ENCODE results near the gene KRT7.
"Not testable (repeated sequence)": the region's sequence is repeated elsewhere in the genome, so short reads cannot be mapped to it uniquely, and the experiment has no call there.

KRT7 gene

GRCh38 chr12:52290483-52291134, 57.6 kb downstream of the KRT7 start:
- H3K4me2 ChIP-seq (ENCODE audit: low read length); H3K27ac ChIP-seq (ENCODE audit: low read depth, low read length); H3K79me2 ChIP-seq (ENCODE audit: control insufficient read depth, insufficient read depth, low read length); H3K4me1 ChIP-seq (ENCODE audit: control insufficient read depth, low read depth, low read length); H3K36me3 ChIP-seq (ENCODE audit: control insufficient read depth, insufficient read depth, low read length); H3K23ac ChIP-seq (ENCODE audit: low read length); H2AK5ac ChIP-seq (ENCODE audit: low read length); H2BK15ac ChIP-seq (replicated peaks; ENCODE audit: low read depth); H4K8ac ChIP-seq (ENCODE audit: low read depth, low read length); H2BK120ac ChIP-seq (ENCODE audit: low read depth, low read length); H3K9ac ChIP-seq (ENCODE audit: low read length); H3K79me1 ChIP-seq (ENCODE audit: low read length); H4K5ac ChIP-seq (ENCODE audit: low read length); DNase-seq; H3K27me3 ChIP-seq (ENCODE audit: insufficient read depth, low read length, poor library complexity); H3K4me3 ChIP-seq (ENCODE audit: low read length); H2BK5ac ChIP-seq (ENCODE audit: low read length); H3K56ac ChIP-seq (ENCODE audit: low read length); H3K4ac ChIP-seq (ENCODE audit: low read depth, low read length); H3K18ac ChIP-seq (ENCODE audit: low read length): not testable (repeated sequence)
- WGBS (ENCODE audit: extremely low coverage, insufficient coverage, low lambda C conversion rate), result no CpG with 5 or more reads among the region's 5 CpGs

- Histone ChIP-seq H3K4me3 (ENCODE audit: low read length) (no peak within 1 kb of the TSS), H3K27ac (ENCODE audit: low read depth, low read length) (no peak within 1 kb of the TSS), H3K56ac (ENCODE audit: low read length) (no peak within 1 kb of the TSS), H3K36me3 (ENCODE audit: control insufficient read depth, insufficient read depth, low read length) (no peaks in the 10 kb centered on the region), H3K4ac (ENCODE audit: low read depth, low read length) (no peak within 1 kb of the TSS), H3K79me1 (ENCODE audit: low read length) (no peaks in the 10 kb centered on the region), H3K23ac (ENCODE audit: low read length) (no peak within 1 kb of the TSS), H3K4me2 (ENCODE audit: low read length) (no peak within 1 kb of the TSS), H2BK15ac (replicated peaks; ENCODE audit: low read depth) (no peak within 1 kb of the TSS), H3K27me3 (ENCODE audit: insufficient read depth, low read length, poor library complexity) (no peaks in the 10 kb centered on the region), H3K4me1 (ENCODE audit: control insufficient read depth, low read depth, low read length) (no peaks in the 10 kb centered on the region), H2BK5ac (ENCODE audit: low read length) (no peak within 1 kb of the TSS), H2AK5ac (ENCODE audit: low read length) (no peak within 1 kb of the TSS), H3K79me2 (ENCODE audit: control insufficient read depth, insufficient read depth, low read length) (no peaks in the 10 kb centered on the region), H3K18ac (ENCODE audit: low read length) (no peak within 1 kb of the TSS), H3K9ac (ENCODE audit: low read length) (no peak within 1 kb of the TSS), H2BK120ac (ENCODE audit: low read depth, low read length) (no peak within 1 kb of the TSS), H4K5ac (ENCODE audit: low read length) (no peak within 1 kb of the TSS), H4K8ac (ENCODE audit: low read depth, low read length) (no peak within 1 kb of the TSS)
- WGBS (ENCODE audit: extremely low coverage, insufficient coverage, low lambda C conversion rate), result no CpG with 5 or more reads among the region's 32 CpGs
- DNase-seq, result no peak
Measured at GRCh38 chr12:52291267-52291935, 58.4 kb downstream of the KRT7 start, which contains the start of gene KRT81. Gene KRT81, minus strand, starts transcription at chr12:52291534. Its CDS starts 69 bp downstream, at chr12:52291465.

DNA sequence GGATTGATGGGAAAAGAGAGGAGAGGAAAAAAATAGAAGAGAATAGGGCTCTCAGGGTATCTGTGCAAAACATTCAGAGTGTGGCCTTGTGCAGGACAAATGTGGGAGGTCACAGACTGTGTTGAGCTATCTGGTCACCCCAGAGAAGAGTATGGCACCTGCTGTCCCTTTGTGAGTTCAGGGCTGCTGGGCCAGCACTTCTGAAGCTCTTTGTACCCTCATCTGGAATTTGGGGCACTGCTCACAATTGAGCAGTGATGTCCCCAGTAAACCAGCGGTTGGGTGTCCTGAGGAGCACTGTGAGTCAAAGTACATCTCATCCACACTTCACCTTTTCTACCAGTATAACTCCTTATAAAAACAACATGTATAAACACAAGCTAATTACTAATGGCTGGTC, 60.9 kb downstream of the KRT7 start:
- no peak overlapping the region for H2BK5ac ChIP-seq (ENCODE audit: low read length)
- H2BK120ac ChIP-seq (ENCODE audit: low read depth, low read length), result no peak overlapping the region
- H4K5ac ChIP-seq (ENCODE audit: low read length), result no peak overlapping the region
- no peak overlapping the region for H3K9ac ChIP-seq (ENCODE audit: low read length)
- H3K18ac ChIP-seq (ENCODE audit: low read length), result no peak overlapping the region
- H2AK5ac ChIP-seq (ENCODE audit: low read length), result no peak overlapping the region
- H3K4me2 ChIP-seq (ENCODE audit: low read length), result no peak overlapping the region
- H3K27me3 ChIP-seq (ENCODE audit: insufficient read depth, low read length, poor library complexity), result no peaks in the 10 kb centered on the region
- no peak overlapping the region for H3K56ac ChIP-seq (ENCODE audit: low read length)
- H3K79me1 ChIP-seq (ENCODE audit: low read length), result no peaks in the 10 kb centered on the region
- no peaks in the 10 kb centered on the region for H3K36me3 ChIP-seq (ENCODE audit: control insufficient read depth, insufficient read depth, low read length)
- H3K4me3 ChIP-seq (ENCODE audit: low read length), result no peak overlapping the region
- no peak overlapping the region for H3K23ac ChIP-seq (ENCODE audit: low read length)
- no peak overlapping the region for H2BK15ac ChIP-seq (replicated peaks; ENCODE audit: low read depth)
- no peak for DNase-seq
- no peak overlapping the region for H3K4ac ChIP-seq (ENCODE audit: low read depth, low read length)
- H4K8ac ChIP-seq (ENCODE audit: low read depth, low read length), result no peak overlapping the region
- no peaks in the 10 kb centered on the region for H3K79me2 ChIP-seq (ENCODE audit: control insufficient read depth, insufficient read depth, low read length)
- H3K27ac ChIP-seq (ENCODE audit: low read depth, low read length), result no peak overlapping the region
- no peaks in the 10 kb centered on the region for H3K4me1 ChIP-seq (ENCODE audit: control insufficient read depth, low read depth, low read length)
- no CpG with 5 or more reads among the region's 1 CpG for WGBS (ENCODE audit: extremely low coverage, insufficient coverage, low lambda C conversion rate)

DNA sequence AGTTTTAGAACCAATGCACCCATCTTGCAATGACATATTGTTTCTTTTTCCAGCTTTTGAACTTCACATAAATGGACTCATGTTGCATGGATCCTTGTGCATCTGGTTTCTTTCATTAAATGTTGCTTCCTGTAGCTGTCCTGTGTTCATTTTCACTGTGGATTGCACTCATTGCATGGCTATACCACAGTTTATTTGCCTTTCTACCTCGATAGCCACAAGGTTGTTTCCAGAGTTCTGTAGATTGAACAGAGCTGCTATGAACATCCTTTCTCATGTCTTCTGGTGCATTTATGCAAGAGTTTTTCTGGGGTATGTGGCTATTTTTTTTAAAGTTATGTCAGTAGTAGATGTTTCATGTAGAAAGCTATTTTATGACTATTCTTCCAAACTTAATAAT, 61.8 kb downstream of the KRT7 start:
- Histone ChIP-seq H3K18ac (ENCODE audit: low read length) (no peak overlapping the region), H3K27me3 (ENCODE audit: insufficient read depth, low read length, poor library complexity) (no peaks in the 10 kb centered on the region), H4K5ac (ENCODE audit: low read length) (no peak overlapping the region), H3K23ac (ENCODE audit: low read length) (no peak overlapping the region), H3K56ac (ENCODE audit: low read length) (no peak overlapping the region), H3K79me2 (ENCODE audit: control insufficient read depth, insufficient read depth, low read length) (no peaks in the 10 kb centered on the region), H2BK15ac (replicated peaks; ENCODE audit: low read depth) (no peak overlapping the region), H2AK5ac (ENCODE audit: low read length) (no peak overlapping the region), H3K9ac (ENCODE audit: low read length) (no peak overlapping the region), H3K36me3 (ENCODE audit: control insufficient read depth, insufficient read depth, low read length) (no peaks in the 10 kb centered on the region), H3K79me1 (ENCODE audit: low read length) (no peaks in the 10 kb centered on the region), H2BK120ac (ENCODE audit: low read depth, low read length) (no peak overlapping the region), H3K4me1 (ENCODE audit: control insufficient read depth, low read depth, low read length) (no peaks in the 10 kb centered on the region), H3K4me3 (ENCODE audit: low read length) (no peak overlapping the region), H3K4me2 (ENCODE audit: low read length) (no peak overlapping the region), H2BK5ac (ENCODE audit: low read length) (no peak overlapping the region), H4K8ac (ENCODE audit: low read depth, low read length) (no peak overlapping the region), H3K27ac (ENCODE audit: low read depth, low read length) (no peak overlapping the region), H3K4ac (ENCODE audit: low read depth, low read length) (no peak overlapping the region)
- no CpG with 5 or more reads among the region's 1 CpG for whole genome bisulfite sequencing (ENCODE audit: extremely low coverage, insufficient coverage, low lambda C conversion rate)
- no peak for DNase-seq

GRCh38 chr12:52295663-52296062, 62.6 kb downstream of the KRT7 start:
- no CpG with 5 or more reads among the region's 1 CpG for WGBS (ENCODE audit: extremely low coverage, insufficient coverage, low lambda C conversion rate)
- no peak overlapping the region for H3K27ac ChIP-seq (ENCODE audit: low read depth, low read length)
- no peak overlapping the region for H2BK5ac ChIP-seq (ENCODE audit: low read length)
- H3K4ac ChIP-seq (ENCODE audit: low read depth, low read length), result no peak overlapping the region
- no peak overlapping the region for H3K9ac ChIP-seq (ENCODE audit: low read length)
- H2BK120ac ChIP-seq (ENCODE audit: low read depth, low read length), result no peak overlapping the region
- H3K4me3 ChIP-seq (ENCODE audit: low read length), result no peak overlapping the region
- no peak overlapping the region for H3K23ac ChIP-seq (ENCODE audit: low read length)
- H3K79me2 ChIP-seq (ENCODE audit: control insufficient read depth, insufficient read depth, low read length), result no peaks in the 10 kb centered on the region
- no peak overlapping the region for H4K8ac ChIP-seq (ENCODE audit: low read depth, low read length)
- H4K5ac ChIP-seq (ENCODE audit: low read length), result no peak overlapping the region
- H3K56ac ChIP-seq (ENCODE audit: low read length), result no peak overlapping the region
- no peak overlapping the region for H3K18ac ChIP-seq (ENCODE audit: low read length)
- H3K4me1 ChIP-seq (ENCODE audit: control insufficient read depth, low read depth, low read length), result no peaks in the 10 kb centered on the region
- no peak overlapping the region for H3K4me2 ChIP-seq (ENCODE audit: low read length)
- H2BK15ac ChIP-seq (replicated peaks; ENCODE audit: low read depth), result no peak overlapping the region
- no peak for DNase-seq
- no peak overlapping the region for H2AK5ac ChIP-seq (ENCODE audit: low read length)
- H3K36me3 ChIP-seq (ENCODE audit: control insufficient read depth, insufficient read depth, low read length), result no peaks in the 10 kb centered on the region
- H3K79me1 ChIP-seq (ENCODE audit: low read length), result no peaks in the 10 kb centered on the region
- no peaks in the 10 kb centered on the region for H3K27me3 ChIP-seq (ENCODE audit: insufficient read depth, low read length, poor library complexity)

Measured in mesendoderm (in vitro differentiated cells).